ENCODE measurements around the gene CFAP299.

CFAP299 gene

GRCh38 chr4:80926891-80927290 lies 591.4 kb downstream of the CFAP299 start:
- no peak for DNase-seq (ENCODE audit: low read depth)

- no peak for DNase-seq (ENCODE audit: low read depth)
Measured at GRCh38 chr4:80927420-80927819, 591.9 kb downstream of the CFAP299 start.

GRCh38 chr4:80931631-80932081 lies 596.1 kb downstream of the CFAP299 start:
- no peak for DNase-seq (ENCODE audit: low read depth)

GRCh38 chr4:80948141-80948540 lies 612.6 kb downstream of the CFAP299 start:
- no peak for DNase-seq (ENCODE audit: low read depth)

- no peak for DNase-seq (ENCODE audit: low read depth)
Measured at GRCh38 chr4:80948995-80949394, 613.5 kb downstream of the CFAP299 start.

GRCh38 chr4:80956421-80956820 lies 620.9 kb downstream of the CFAP299 start:
- no peak for DNase-seq (ENCODE audit: low read depth)

GRCh38 chr4:80963051-80963450 lies 627.5 kb downstream of the CFAP299 start:
- DNase-seq (ENCODE audit: low read depth) = no peak

- no peak for DNase-seq (ENCODE audit: low read depth)
Measured at GRCh38 chr4:80967346-80967745, 631.8 kb downstream of the CFAP299 start.

GRCh38 chr4:80980239-80980638 lies 644.7 kb downstream of the CFAP299 start:
- DNase-seq (ENCODE audit: low read depth) = no peak

GRCh38 chr4:80986011-80986410 lies 650.5 kb downstream of the CFAP299 start:
- no peak for DNase-seq (ENCODE audit: low read depth)

- no peak for DNase-seq (ENCODE audit: low read depth)
Measured at GRCh38 chr4:80989921-80990544, 654.5 kb downstream of the CFAP299 start.

- no peak for DNase-seq (ENCODE audit: low read depth)
Measured at GRCh38 chr4:80990851-80991250, 655.3 kb downstream of the CFAP299 start.

GRCh38 chr4:80999943-81000342 lies 664.4 kb downstream of the CFAP299 start:
- DNase-seq (ENCODE audit: low read depth) = no peak

- no peak for DNase-seq (ENCODE audit: low read depth)
Measured at GRCh38 chr4:81003597-81004111, 668.1 kb downstream of the CFAP299 start.

- no peak for DNase-seq (ENCODE audit: low read depth)
Measured at GRCh38 chr4:81007417-81007816, 671.9 kb downstream of the CFAP299 start.
